Measurements from ENCODE around the gene TMEM238. TPM values are rescaled to one million over a fixed set of nuclear protein-coding genes. Genes with fewer than 3 reads are reported as not detected.

The TMEM238 gene
- total and polyA plus RNA-seq, 9 of the 15 experiments (the other 6 are each of a cell fraction or from before 2014, with no cell fraction given): 0.18 to 5.1 (median 1.3) TPM; not detected in 4

- TF ChIP-seq CTBP1 (IDR thresholded peaks at IDR 0.05; ENCODE audit: borderline replicate concordance) (peak; percentile 69; the same call in 1 of the 2 replicates), ZBTB17 (CRISPR knock-in tag; IDR thresholded peaks at IDR 0.05) (peak; percentile 75; the same call in 1 of the 2 replicates), TAF1 (IDR thresholded peaks at IDR 0.05; ENCODE audit: control insufficient read depth, extremely low read depth, insufficient read depth, low read length, severe bottlenecking) (peak; percentile 39), RBM14 (IDR thresholded peaks at IDR 0.05; ENCODE audit: borderline replicate concordance, insufficient read depth, low read depth, low read length) (0 out of 2 replicates have a peak, but pooled peaks have one; percentile 78), GMEB1 (CRISPR knock-in tag; IDR thresholded peaks at IDR 0.05) (peak; percentile 96), C11orf30 (IDR thresholded peaks at IDR 0.05; ENCODE audit: low read depth) (peak; percentile 18; the same call in 1 of the 2 replicates), ZNF586 (CRISPR knock-in tag; conservative IDR thresholded peaks at IDR 0.05) (no peak), FOSL1 (tag; conservative IDR thresholded peaks at IDR 0.05) (0 out of 2 replicates have a peak, but pooled peaks have one; percentile 27), EWSR1 (IDR thresholded peaks at IDR 0.05; ENCODE audit: borderline replicate concordance, low read depth, partially characterized antibody) (no peak), GTF2E2 (tag; IDR thresholded peaks at IDR 0.05) (peak; percentile 99), CHD2 (IDR thresholded peaks at IDR 0.05; ENCODE audit: low read depth, low read length) (peak; percentile 71), ZBTB12 (CRISPR knock-in tag; IDR thresholded peaks at IDR 0.05) (peak; percentile 81), FOXP4 (CRISPR knock-in tag; IDR thresholded peaks at IDR 0.05; ENCODE audit: borderline replicate concordance) (no peak; the same call in 1 of the 2 replicates), NR1H2 (CRISPR knock-in tag; IDR thresholded peaks at IDR 0.05) (peak; percentile 88; the same call in 1 of the 2 replicates), SUPT5H (IDR thresholded peaks at IDR 0.05) (peak; percentile 88), BHLHE40 (IDR thresholded peaks at IDR 0.05; ENCODE audit: low read length) (peak; percentile 98), ETV5 (CRISPR knock-in tag; IDR thresholded peaks at IDR 0.05; ENCODE audit: low read depth) (peak; percentile 84; the same call in 1 of the 2 replicates), ZNF212 (CRISPR knock-in tag; IDR thresholded peaks at IDR 0.05) (no peak), RNF219 (CRISPR knock-in tag; IDR thresholded peaks at IDR 0.05) (no peak)
These were observed 23.9 kb upstream of the TMEM238 start (continued) for GRCh38 chr19:55407800-55408532.

Measured in K562 (cell line).